ENCODE results near the gene UBE2F. TPM values are rescaled to one million over a fixed set of nuclear protein-coding genes. Genes with fewer than 3 reads are reported as not detected.
"Not testable (repeated sequence)": the region's sequence is repeated elsewhere in the genome, so short reads cannot be mapped to it uniquely, and the experiment has no call there.

UBE2F gene
- polyA plus RNA-seq, 3 donors, result 40.1 to 44.0 (median 41.0) TPM

GRCh38 chr2:237935740-237936452, 30.9 kb upstream of the UBE2F start:
- no peak for DNase-seq (ENCODE audit: extremely low read depth in 1 of 11, low read depth in 9 of 11, low spot score in 4 of 11)

DNA sequence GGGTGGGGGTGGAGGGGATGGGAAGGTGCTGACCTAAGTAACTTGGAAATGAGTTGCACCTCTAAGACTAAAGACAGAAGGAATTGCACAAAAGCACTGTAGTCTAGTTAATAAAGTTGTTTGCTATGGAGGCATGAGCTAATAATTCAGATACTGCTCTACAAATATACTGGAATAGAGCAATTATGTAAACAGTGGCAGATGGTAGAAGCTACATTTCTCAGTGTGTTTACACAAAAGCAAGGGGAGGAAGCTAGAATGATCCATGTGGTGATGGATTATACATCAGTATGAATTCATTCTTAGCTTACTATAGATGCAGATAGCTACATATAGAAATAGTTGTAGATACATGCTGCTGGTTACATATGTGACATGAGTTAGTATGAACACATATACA, 27.6 kb upstream of the UBE2F start:
- no peak for DNase-seq (ENCODE audit: extremely low read depth in 1 of 11, low read depth in 9 of 11, low spot score in 4 of 11)

GRCh38 chr2:237940828-237941227, 26.0 kb upstream of the UBE2F start:
- no peak for DNase-seq (ENCODE audit: extremely low read depth in 1 of 11, low read depth in 9 of 11, low spot score in 4 of 11)

GRCh38 chr2:237941239-237941638, 25.6 kb upstream of the UBE2F start:
- no peak for DNase-seq (ENCODE audit: extremely low read depth in 1 of 11, low read depth in 9 of 11, low spot score in 4 of 11)

DNA sequence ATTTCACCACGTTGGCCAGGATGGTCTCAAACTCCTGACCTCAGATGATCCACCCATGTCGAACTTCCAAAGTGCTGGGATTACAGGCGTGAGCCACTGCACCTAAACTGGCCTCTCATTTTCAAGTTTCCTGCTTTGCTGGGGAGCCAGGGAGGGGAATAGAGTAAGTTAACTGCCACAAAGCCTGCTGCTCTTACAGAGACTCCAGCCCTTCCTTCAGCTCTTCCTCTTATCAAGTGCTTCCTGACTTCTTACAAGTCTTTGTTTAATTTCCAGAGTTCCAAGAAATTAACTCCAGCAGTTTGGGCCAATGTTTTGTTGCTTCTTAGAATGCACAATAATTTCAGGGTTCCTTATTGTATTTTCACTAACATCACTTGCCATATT, 24.3 kb upstream of the UBE2F start:
- no peak for DNase-seq (ENCODE audit: extremely low read depth in 1 of 11, low read depth in 9 of 11, low spot score in 4 of 11)

GRCh38 chr2:237943395-237944094, 23.3 kb upstream of the UBE2F start:
- DNase-seq (ENCODE audit: extremely low read depth in 1 of 11, low read depth in 9 of 11, low spot score in 4 of 11), result no peak

DNA sequence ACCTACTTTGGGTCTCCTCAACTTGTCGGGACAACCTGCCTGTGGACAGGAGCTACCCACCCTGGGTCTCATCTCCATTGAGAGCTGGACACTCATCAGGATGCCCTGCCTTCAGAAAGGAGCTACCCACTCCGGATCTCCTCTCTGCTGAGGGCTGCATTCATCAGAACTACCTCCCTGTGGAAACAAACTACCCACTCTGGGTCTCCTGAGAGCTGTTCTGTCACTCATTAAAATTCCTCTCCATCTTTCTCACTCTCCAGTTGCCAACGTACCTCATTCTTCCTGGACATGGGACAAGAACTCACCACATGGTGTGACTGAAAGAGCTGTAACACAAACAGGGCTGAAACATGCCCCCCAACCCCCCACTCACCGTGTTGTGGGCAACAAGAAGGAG, 22.5 kb upstream of the UBE2F start:
- no peak for DNase-seq (ENCODE audit: extremely low read depth in 1 of 11, low read depth in 9 of 11, low spot score in 4 of 11)

GRCh38 chr2:237946423-237946822, 20.4 kb upstream of the UBE2F start:
- no peak for DNase-seq (ENCODE audit: extremely low read depth in 1 of 11, low read depth in 9 of 11, low spot score in 4 of 11)

- DNase-seq (ENCODE audit: extremely low read depth in 1 of 11, low read depth in 9 of 11, low spot score in 4 of 11), result not testable (repeated sequence)
Measured at GRCh38 chr2:237951354-237951753, 15.5 kb upstream of the UBE2F start.

- no peak for DNase-seq (ENCODE audit: extremely low read depth in 1 of 11, low read depth in 9 of 11, low spot score in 4 of 11)
Measured at GRCh38 chr2:237951878-237952277, 14.9 kb upstream of the UBE2F start.

GRCh38 chr2:237952851-237953250, 14.0 kb upstream of the UBE2F start:
- DNase-seq (ENCODE audit: extremely low read depth in 1 of 11, low read depth in 9 of 11, low spot score in 4 of 11), result no peak

GRCh38 chr2:237955640-237956401, 11.0 kb upstream of the UBE2F start:
- DNase-seq (ENCODE audit: extremely low read depth in 1 of 11, low read depth in 9 of 11, low spot score in 4 of 11), result no peak

GRCh38 chr2:237956402-237956736, 10.4 kb upstream of the UBE2F start:
- no peak for DNase-seq (ENCODE audit: extremely low read depth in 1 of 11, low read depth in 9 of 11, low spot score in 4 of 11)

- no peak for DNase-seq (ENCODE audit: extremely low read depth in 1 of 11, low read depth in 9 of 11, low spot score in 4 of 11)
Measured at GRCh38 chr2:237961637-237962036, 5.2 kb upstream of the UBE2F start.

- no peak for DNase-seq (ENCODE audit: extremely low read depth in 1 of 11, low read depth in 9 of 11, low spot score in 4 of 11)
Measured at GRCh38 chr2:237962432-237963084, 4.3 kb upstream of the UBE2F start.

GRCh38 chr2:237963490-237963991, 3.3 kb upstream of the UBE2F start:
- DNase-seq (ENCODE audit: extremely low read depth in 1 of 11, low read depth in 9 of 11, low spot score in 4 of 11), result not testable (repeated sequence)

DNA sequence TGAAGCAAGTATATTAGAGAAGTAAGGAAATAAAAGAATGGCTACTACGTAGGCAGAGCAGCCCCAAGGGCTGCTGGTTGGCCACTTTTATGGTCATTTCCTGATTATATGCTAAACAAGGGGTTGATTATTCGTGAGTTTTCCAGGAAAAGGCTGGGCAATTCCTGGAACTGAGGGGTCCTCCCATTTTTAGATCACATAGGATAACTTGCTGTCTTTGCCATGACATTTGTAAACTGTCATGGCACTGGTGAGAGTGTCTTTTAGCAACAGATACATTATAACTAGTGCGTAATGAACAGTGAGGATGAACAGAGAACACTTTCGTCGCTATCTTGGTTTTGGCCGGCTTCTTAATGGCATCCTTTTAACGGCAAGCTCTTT, 2.6 kb upstream of the UBE2F start:
- DNase-seq (ENCODE audit: extremely low read depth in 1 of 11, low read depth in 9 of 11, low spot score in 4 of 11), result no peak

- no peak for DNase-seq (ENCODE audit: extremely low read depth in 1 of 11, low read depth in 9 of 11, low spot score in 4 of 11)
Measured at GRCh38 chr2:237964578-237965404, 2.0 kb upstream of the UBE2F start.

DNA sequence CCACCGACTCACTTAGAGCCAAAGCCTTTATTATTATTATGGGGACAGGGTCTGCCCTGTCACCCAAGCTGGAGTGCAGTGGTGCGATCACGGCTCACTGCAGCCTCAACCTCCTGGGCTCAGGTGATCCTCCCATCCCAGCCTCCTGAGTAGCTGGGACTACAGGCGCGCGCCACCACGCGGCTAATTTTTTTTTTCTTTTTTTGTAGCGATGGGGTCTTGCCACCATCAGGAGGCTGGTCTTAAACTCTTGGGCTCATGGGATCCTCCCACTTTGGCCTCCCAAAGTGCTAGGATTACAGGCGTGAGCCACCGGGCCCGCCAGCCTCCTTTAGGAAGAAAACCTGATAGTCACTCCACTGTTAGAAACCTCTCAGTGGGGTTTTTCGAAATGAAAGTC, 970 bp upstream of the UBE2F start:
- not testable (repeated sequence) for DNase-seq (ENCODE audit: extremely low read depth in 1 of 11, low read depth in 9 of 11, low spot score in 4 of 11)

All from renal cortex interstitium (tissue), 11 donors.